OCI-LY1 (cell line): ENCODE measurements around the gene LIN54.

ENCODE experiments used
- H2AFZ ChIP-seq: fragments of 200-600 bp; sonication (generic), shearing (Covaris generic); 2 replicates; pipeline ENCODE4 v1.6.0; 2014; ENCODE audit warnings: antibody characterized with exemption, mild to moderate bottlenecking, low read length
- H3F3A ChIP-seq: fragments of 200-600 bp; sonication (generic), shearing (Covaris generic); 2 replicates; pipeline ENCODE4 v1.6.0; 2014; ENCODE audit warnings: mild to moderate bottlenecking, antibody characterized with exemption, low read length, moderate library complexity; ENCODE audit not compliant: insufficient read depth
- H3K27ac ChIP-seq: fragments of 200-600 bp; sonication (generic); 2 replicates; pipeline ENCODE4 v1.5.1; 2014; ENCODE audit warnings: low read length, mixed run types, mild to moderate bottlenecking, low read depth; ENCODE audit not compliant: poor library complexity, severe bottlenecking
- H3K27me3 ChIP-seq: fragments of 200-600 bp; sonication (generic); 2 replicates; pipeline ENCODE4 v1.6.0; 2014; ENCODE audit warnings: antibody characterized with exemption, mild to moderate bottlenecking, low read length, moderate library complexity; ENCODE audit not compliant: insufficient read depth
- H3K36me3 ChIP-seq: fragments of 200-600 bp; sonication (generic); 2 replicates; pipeline ENCODE4 v1.6.1; 2014; ENCODE audit warnings: mild to moderate bottlenecking, antibody characterized with exemption, low read length, moderate library complexity, mixed read lengths; ENCODE audit not compliant: insufficient read depth
- H3K4me1 ChIP-seq: fragments of 200-600 bp; sonication (generic); 2 replicates; pipeline ENCODE4 v1.5.1; 2014; ENCODE audit warnings: mild to moderate bottlenecking, low read length, moderate library complexity; ENCODE audit not compliant: insufficient read depth, severe bottlenecking
- H3K4me2 ChIP-seq: fragments of 200-600 bp; sonication (generic), shearing (Covaris generic); 2 replicates; pipeline ENCODE4 v1.6.1; 2014; ENCODE audit warnings: low read length
- H3K4me3 ChIP-seq: fragments of 200-600 bp; sonication (generic); 2 replicates; pipeline ENCODE4 v1.5.1; 2014; ENCODE audit warnings: low read length, low read depth, mild to moderate bottlenecking, mixed read lengths; ENCODE audit not compliant: poor library complexity, severe bottlenecking
- H3K79me2 ChIP-seq: fragments of 200-600 bp; shearing (Covaris generic); 2 replicates; pipeline ENCODE4 v1.6.1; 2016; ENCODE audit warnings: mixed run types, low read length, mixed read lengths; ENCODE audit not compliant: insufficient read depth
- H3K9ac ChIP-seq: fragments of 200-600 bp; sonication (generic), shearing (Covaris generic); 2 replicates; pipeline ENCODE4 v1.6.1; 2014; ENCODE audit warnings: mild to moderate bottlenecking, low read length, mixed read lengths
- H3K9me2 ChIP-seq: fragments of 200-600 bp; sonication (generic), shearing (Covaris generic); 2 replicates; pipeline ENCODE4 v1.6.1; 2014; ENCODE audit warnings: low read depth, mild to moderate bottlenecking, low read length, mixed read lengths
- H3K9me3 ChIP-seq: fragments of 200-600 bp; shearing (Covaris generic); 2 replicates; pipeline ENCODE4 v1.6.1; 2014; ENCODE audit warnings: low read length, mixed read lengths
- H4K20me1 ChIP-seq: fragments of 200-600 bp; sonication (generic), shearing (Covaris generic); 2 replicates; pipeline ENCODE4 v1.6.0; 2016; ENCODE audit warnings: mild to moderate bottlenecking, low read length; ENCODE audit not compliant: insufficient read depth
- EZH2 ChIP-seq: fragments of 200-600 bp; sonication (generic), shearing (Covaris generic); IDR thresholded peaks from 2 replicates; pipeline ENCODE4 v1.8.0; 2017; ENCODE audit warnings: borderline replicate concordance, mixed run types, mild to moderate bottlenecking, antibody characterized with exemption, low read length, moderate library complexity, mixed read lengths
- TF ChIP-seq, protein P1 (sequence below): fragments of 200-600 bp; sonication (generic), shearing (Covaris generic); IDR thresholded peaks from 2 replicates; pipeline ENCODE4 v1.5.1; 2017; ENCODE audit warnings: mild to moderate bottlenecking, antibody characterized with exemption, low read length, moderate library complexity, mixed read lengths

LIN54 gene

DNA sequence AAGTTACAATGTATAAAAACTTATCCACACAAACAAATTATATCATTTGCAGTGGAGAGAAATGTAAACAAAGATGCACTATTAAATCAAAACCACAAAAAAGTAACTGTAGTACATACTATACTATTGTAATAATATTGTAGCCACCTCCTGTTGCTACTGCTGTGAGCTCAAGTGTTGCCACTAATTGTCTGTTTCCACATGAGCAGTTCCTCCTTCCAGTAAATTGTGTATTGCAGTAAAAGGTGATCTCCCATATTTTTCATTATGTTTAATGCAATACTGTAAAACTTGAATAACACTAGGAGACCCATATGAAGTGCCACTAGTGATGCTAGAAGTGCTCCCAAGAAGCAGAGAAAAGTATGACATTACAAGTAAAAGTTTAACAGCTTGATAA lies 11.7 kb downstream of the LIN54 start:
- Histone ChIP-seq H3K27me3 (no peaks in the 10 kb centered on the region), H3K9ac (no peak overlapping the region), H3K27ac (no peak overlapping the region), H3K36me3 (peaks cover 5% of the 10 kb centered on the region; the same call in 1 of the 2 replicates), H3K4me3 (no peak overlapping the region), H3K9me2 (no peaks in the 10 kb centered on the region), H3K4me1 (peaks cover 3% of the 10 kb centered on the region), H3K4me2 (no peak overlapping the region), H4K20me1 (no peaks in the 10 kb centered on the region), H2AFZ (no peak overlapping the region), H3K79me2 (peaks cover 80% of the 10 kb centered on the region), H3K9me3 (no peaks in the 10 kb centered on the region), H3F3A (no peaks in the 10 kb centered on the region)
- no peak for TF ChIP-seq EZH2
- TF ChIP-seq, protein P1, sequence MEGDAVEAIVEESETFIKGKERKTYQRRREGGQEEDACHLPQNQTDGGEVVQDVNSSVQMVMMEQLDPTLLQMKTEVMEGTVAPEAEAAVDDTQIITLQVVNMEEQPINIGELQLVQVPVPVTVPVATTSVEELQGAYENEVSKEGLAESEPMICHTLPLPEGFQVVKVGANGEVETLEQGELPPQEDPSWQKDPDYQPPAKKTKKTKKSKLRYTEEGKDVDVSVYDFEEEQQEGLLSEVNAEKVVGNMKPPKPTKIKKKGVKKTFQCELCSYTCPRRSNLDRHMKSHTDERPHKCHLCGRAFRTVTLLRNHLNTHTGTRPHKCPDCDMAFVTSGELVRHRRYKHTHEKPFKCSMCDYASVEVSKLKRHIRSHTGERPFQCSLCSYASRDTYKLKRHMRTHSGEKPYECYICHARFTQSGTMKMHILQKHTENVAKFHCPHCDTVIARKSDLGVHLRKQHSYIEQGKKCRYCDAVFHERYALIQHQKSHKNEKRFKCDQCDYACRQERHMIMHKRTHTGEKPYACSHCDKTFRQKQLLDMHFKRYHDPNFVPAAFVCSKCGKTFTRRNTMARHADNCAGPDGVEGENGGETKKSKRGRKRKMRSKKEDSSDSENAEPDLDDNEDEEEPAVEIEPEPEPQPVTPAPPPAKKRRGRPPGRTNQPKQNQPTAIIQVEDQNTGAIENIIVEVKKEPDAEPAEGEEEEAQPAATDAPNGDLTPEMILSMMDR: no peak

- H3K9ac ChIP-seq: no peak overlapping the region
- no peak overlapping the region for H3K4me3 ChIP-seq
- H2AFZ ChIP-seq: no peak overlapping the region
- H3K27ac ChIP-seq: no peak overlapping the region
- no peaks in the 10 kb centered on the region for H3K9me3 ChIP-seq
- no peak overlapping the region for H3K4me2 ChIP-seq
- H3K9me2 ChIP-seq: no peaks in the 10 kb centered on the region
- no peaks in the 10 kb centered on the region for H3K27me3 ChIP-seq
- TF ChIP-seq, protein P1: no peak
- peaks cover 8% of the 10 kb centered on the region for H3K4me1 ChIP-seq
- H3K36me3 ChIP-seq: peaks cover 5% of the 10 kb centered on the region; the same call in 1 of the 2 replicates
- no peaks in the 10 kb centered on the region for H4K20me1 ChIP-seq
- no peaks in the 10 kb centered on the region for H3F3A ChIP-seq
- H3K79me2 ChIP-seq: peaks cover 75% of the 10 kb centered on the region
Observed at GRCh38 chr4:82994834-82995233, 15.8 kb downstream of the LIN54 start.

GRCh38 chr4:82989575-82990429 lies 20.8 kb downstream of the LIN54 start:
- no peaks in the 10 kb centered on the region for H3K9me3 ChIP-seq
- H3K4me2 ChIP-seq: peak overlapping the region; percentile 4; the same call in 1 of the 2 replicates
- H3K4me1 ChIP-seq: peaks cover 6% of the 10 kb centered on the region
- no peaks in the 10 kb centered on the region for H4K20me1 ChIP-seq
- H2AFZ ChIP-seq: no peak overlapping the region
- H3K27me3 ChIP-seq: no peaks in the 10 kb centered on the region
- H3K79me2 ChIP-seq: peaks cover 47% of the 10 kb centered on the region
- H3K36me3 ChIP-seq: peaks cover 6% of the 10 kb centered on the region; the same call in 1 of the 2 replicates
- no peak overlapping the region for H3K4me3 ChIP-seq
- H3K27ac ChIP-seq: no peak overlapping the region
- TF ChIP-seq, protein P1: no peak
- TF ChIP-seq EZH2: no peak
- no peaks in the 10 kb centered on the region for H3K9me2 ChIP-seq
- no peaks in the 10 kb centered on the region for H3F3A ChIP-seq
- H3K9ac ChIP-seq: no peak overlapping the region
